Measurements from ENCODE around the gene KRT26. TPM values are rescaled to one million over a fixed set of nuclear protein-coding genes. Genes with fewer than 3 reads are reported as not detected.
"Not testable (repeated sequence)": the region's sequence is repeated elsewhere in the genome, so short reads cannot be mapped to it uniquely, and the experiment has no call there.

Gene KRT26
- total RNA-seq, 1 experiment from 2014 or later: not detected

DNA sequence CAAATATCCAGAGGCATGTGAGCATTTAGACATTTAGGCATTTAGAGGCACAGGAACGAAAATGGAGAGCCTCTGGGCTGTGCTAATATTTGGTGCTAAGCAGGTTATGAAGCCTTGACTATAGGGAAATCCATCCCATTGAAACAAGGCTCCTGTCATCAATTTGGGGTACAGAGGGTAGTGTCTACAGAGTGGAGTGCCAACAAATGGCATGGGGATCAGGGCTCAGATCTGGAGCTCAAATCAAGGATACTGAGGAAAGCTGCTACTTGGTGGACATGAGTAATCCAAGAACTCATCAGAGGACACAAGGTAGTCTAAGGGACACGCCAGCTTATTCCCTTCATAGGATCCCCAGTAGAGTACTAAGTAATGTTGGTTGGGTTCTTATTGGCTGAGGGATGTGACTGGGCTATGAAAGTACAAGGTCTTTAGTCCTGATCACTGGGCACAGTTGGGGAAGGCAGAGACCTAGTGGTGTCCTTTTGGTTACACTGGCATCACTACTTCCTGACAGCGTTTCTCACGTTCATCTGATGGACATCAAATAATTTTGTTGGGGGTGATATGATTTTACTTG lies 45.2 kb upstream of the KRT26 start:
- ChIA-PET CTCF (no interaction called here), POLR2A (ENCODE audit: low non-redundant PET) (no interaction called here)
- no peaks in the 10 kb centered on the region for H3K9me3 ChIP-seq (ENCODE audit: low read depth, low read length, poor library complexity, severe bottlenecking)
- intact Hi-C loops (cut with micrococcal nuclease; ENCODE audit: unreplicated experiment): no loop called here
- peaks cover 3% of the 10 kb centered on the region for H3K36me3 ChIP-seq (ENCODE audit: insufficient read depth, low read length, poor library complexity, severe bottlenecking)
- DNase-seq (ENCODE audit: low spot score): no peak
- no peak overlapping the region for H3K4me3 ChIP-seq (ENCODE audit: low read depth, low read length, poor library complexity, severe bottlenecking)
- no peak overlapping the region for H3K27ac ChIP-seq (ENCODE audit: low read depth, low read length, poor library complexity, severe bottlenecking)
- H3K4me1 ChIP-seq (ENCODE audit: insufficient read depth, low read length, poor library complexity, severe bottlenecking): no peaks in the 10 kb centered on the region
- H3K27me3 ChIP-seq (replicated peaks; ENCODE audit: insufficient read depth, low read depth, low read length, poor library complexity): no peaks in the 10 kb centered on the region
- no TSS peak for BruUV-seq (replicated peaks)
- no peak for TF ChIP-seq EZH2 (IDR thresholded peaks at IDR 0.05; ENCODE audit: borderline replicate concordance, low read depth, low read length, poor library complexity, severe bottlenecking)
- no peak for TF ChIP-seq CTCF (conservative IDR thresholded peaks at IDR 0.05; ENCODE audit: low read depth, low read length)

- Histone ChIP-seq H3K4me1 (ENCODE audit: insufficient read depth, low read length, poor library complexity, severe bottlenecking) (no peaks in the 10 kb centered on the region), H3K4me3 (ENCODE audit: low read depth, low read length, poor library complexity, severe bottlenecking) (no peak overlapping the region), H3K9me3 (ENCODE audit: low read depth, low read length, poor library complexity, severe bottlenecking) (no peaks in the 10 kb centered on the region), H3K36me3 (ENCODE audit: insufficient read depth, low read length, poor library complexity, severe bottlenecking) (peaks cover 3% of the 10 kb centered on the region), H3K27ac (ENCODE audit: low read depth, low read length, poor library complexity, severe bottlenecking) (no peak overlapping the region), H3K27me3 (replicated peaks; ENCODE audit: insufficient read depth, low read depth, low read length, poor library complexity) (no peaks in the 10 kb centered on the region)
- DNase-seq (ENCODE audit: low spot score): no peak
- ChIA-PET POLR2A (ENCODE audit: low non-redundant PET) (no interaction called here), CTCF (no interaction called here)
- BruUV-seq (replicated peaks): no TSS peak
- intact Hi-C loops (cut with micrococcal nuclease; ENCODE audit: unreplicated experiment): no loop called here
- no peak for TF ChIP-seq EZH2 (IDR thresholded peaks at IDR 0.05; ENCODE audit: borderline replicate concordance, low read depth, low read length, poor library complexity, severe bottlenecking)
- TF ChIP-seq CTCF (conservative IDR thresholded peaks at IDR 0.05; ENCODE audit: low read depth, low read length): no peak
These were observed 44.6 kb upstream of the KRT26 start for GRCh38 chr17:40816569-40816968.

GRCh38 chr17:40815381-40815780 lies 43.4 kb upstream of the KRT26 start:
- H3K27ac ChIP-seq (ENCODE audit: low read depth, low read length, poor library complexity, severe bottlenecking): no peak overlapping the region
- no peaks in the 10 kb centered on the region for H3K9me3 ChIP-seq (ENCODE audit: low read depth, low read length, poor library complexity, severe bottlenecking)
- TF ChIP-seq EZH2 (IDR thresholded peaks at IDR 0.05; ENCODE audit: borderline replicate concordance, low read depth, low read length, poor library complexity, severe bottlenecking) (no peak), CTCF (conservative IDR thresholded peaks at IDR 0.05; ENCODE audit: low read depth, low read length) (no peak)
- peaks cover 3% of the 10 kb centered on the region for H3K36me3 ChIP-seq (ENCODE audit: insufficient read depth, low read length, poor library complexity, severe bottlenecking)
- intact Hi-C loops (cut with micrococcal nuclease; ENCODE audit: unreplicated experiment): no loop called here
- H3K4me1 ChIP-seq (ENCODE audit: insufficient read depth, low read length, poor library complexity, severe bottlenecking): no peaks in the 10 kb centered on the region
- DNase-seq (ENCODE audit: low spot score): no peak
- H3K27me3 ChIP-seq (replicated peaks; ENCODE audit: insufficient read depth, low read depth, low read length, poor library complexity): no peaks in the 10 kb centered on the region
- POLR2A ChIA-PET (ENCODE audit: low non-redundant PET): no interaction called here
- CTCF ChIA-PET: no interaction called here
- H3K4me3 ChIP-seq (ENCODE audit: low read depth, low read length, poor library complexity, severe bottlenecking): no peak overlapping the region
- BruUV-seq (replicated peaks): no TSS peak

GRCh38 chr17:40814657-40815056 lies 42.7 kb upstream of the KRT26 start:
- DNase-seq (ENCODE audit: low spot score); H3K27me3 ChIP-seq (replicated peaks; ENCODE audit: insufficient read depth, low read depth, low read length, poor library complexity); H3K36me3 ChIP-seq (ENCODE audit: insufficient read depth, low read length, poor library complexity, severe bottlenecking); BruUV-seq (replicated peaks); intact Hi-C loops (cut with micrococcal nuclease; ENCODE audit: unreplicated experiment); H3K4me3 ChIP-seq (ENCODE audit: low read depth, low read length, poor library complexity, severe bottlenecking); H3K9me3 ChIP-seq (ENCODE audit: low read depth, low read length, poor library complexity, severe bottlenecking); POLR2A ChIA-PET (ENCODE audit: low non-redundant PET); H3K27ac ChIP-seq (ENCODE audit: low read depth, low read length, poor library complexity, severe bottlenecking); H3K4me1 ChIP-seq (ENCODE audit: insufficient read depth, low read length, poor library complexity, severe bottlenecking); CTCF ChIA-PET: not testable (repeated sequence)

Data from A673 (cell line).